ENCODE data around the gene PNPLA1. TPM values are rescaled to one million over a fixed set of nuclear protein-coding genes. Genes with fewer than 3 reads are reported as not detected.

The PNPLA1 gene
- total and polyA plus RNA-seq, 12 donors = 0.21 to 0.28 TPM; not detected in 10

DNA sequence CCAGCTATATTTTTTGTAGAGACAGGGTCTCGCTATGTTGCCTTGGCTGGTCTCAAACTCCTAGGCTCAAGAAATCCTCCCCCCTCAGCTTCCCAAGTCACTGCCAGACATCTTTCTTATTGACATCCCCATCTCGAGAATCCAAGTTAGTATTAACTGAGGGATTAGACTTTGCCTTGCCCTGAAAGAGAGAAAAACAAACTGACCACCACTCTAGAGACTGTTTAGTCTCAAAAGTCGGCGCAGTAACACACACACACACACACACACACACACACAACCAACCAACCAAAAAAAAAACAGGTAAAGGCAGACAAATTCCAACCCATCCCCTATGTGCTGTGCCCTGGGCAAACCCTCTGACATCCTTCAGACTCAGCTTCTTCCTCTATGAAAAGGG is 27.2 kb upstream of the PNPLA1 start:
- intact Hi-C loops (cut with DNase I) = no loop called here
- no peaks in the 10 kb centered on the region for H3K36me3 ChIP-seq
- peaks cover 0 to 5% (median 0%) of the 10 kb centered on the region in 7 donors for H3K27me3 ChIP-seq
- TF ChIP-seq, protein P1, sequence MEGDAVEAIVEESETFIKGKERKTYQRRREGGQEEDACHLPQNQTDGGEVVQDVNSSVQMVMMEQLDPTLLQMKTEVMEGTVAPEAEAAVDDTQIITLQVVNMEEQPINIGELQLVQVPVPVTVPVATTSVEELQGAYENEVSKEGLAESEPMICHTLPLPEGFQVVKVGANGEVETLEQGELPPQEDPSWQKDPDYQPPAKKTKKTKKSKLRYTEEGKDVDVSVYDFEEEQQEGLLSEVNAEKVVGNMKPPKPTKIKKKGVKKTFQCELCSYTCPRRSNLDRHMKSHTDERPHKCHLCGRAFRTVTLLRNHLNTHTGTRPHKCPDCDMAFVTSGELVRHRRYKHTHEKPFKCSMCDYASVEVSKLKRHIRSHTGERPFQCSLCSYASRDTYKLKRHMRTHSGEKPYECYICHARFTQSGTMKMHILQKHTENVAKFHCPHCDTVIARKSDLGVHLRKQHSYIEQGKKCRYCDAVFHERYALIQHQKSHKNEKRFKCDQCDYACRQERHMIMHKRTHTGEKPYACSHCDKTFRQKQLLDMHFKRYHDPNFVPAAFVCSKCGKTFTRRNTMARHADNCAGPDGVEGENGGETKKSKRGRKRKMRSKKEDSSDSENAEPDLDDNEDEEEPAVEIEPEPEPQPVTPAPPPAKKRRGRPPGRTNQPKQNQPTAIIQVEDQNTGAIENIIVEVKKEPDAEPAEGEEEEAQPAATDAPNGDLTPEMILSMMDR (IDR thresholded peaks at IDR 0.05) = no peak
- no peak overlapping the region for H3K27ac ChIP-seq
- DNase-seq (no peak), ATAC-seq (no peak)
- H3K4me3 ChIP-seq = no peak overlapping the region
- peaks cover 0 to 40% (median 0%) of the 10 kb centered on the region in 9 donors for H3K4me1 ChIP-seq
- no peaks in the 10 kb centered on the region for H3K9me3 ChIP-seq
- 88 to 90% methylated on average over 4 of the region's 4 CpGs for WGBS, 2 donors

DNA sequence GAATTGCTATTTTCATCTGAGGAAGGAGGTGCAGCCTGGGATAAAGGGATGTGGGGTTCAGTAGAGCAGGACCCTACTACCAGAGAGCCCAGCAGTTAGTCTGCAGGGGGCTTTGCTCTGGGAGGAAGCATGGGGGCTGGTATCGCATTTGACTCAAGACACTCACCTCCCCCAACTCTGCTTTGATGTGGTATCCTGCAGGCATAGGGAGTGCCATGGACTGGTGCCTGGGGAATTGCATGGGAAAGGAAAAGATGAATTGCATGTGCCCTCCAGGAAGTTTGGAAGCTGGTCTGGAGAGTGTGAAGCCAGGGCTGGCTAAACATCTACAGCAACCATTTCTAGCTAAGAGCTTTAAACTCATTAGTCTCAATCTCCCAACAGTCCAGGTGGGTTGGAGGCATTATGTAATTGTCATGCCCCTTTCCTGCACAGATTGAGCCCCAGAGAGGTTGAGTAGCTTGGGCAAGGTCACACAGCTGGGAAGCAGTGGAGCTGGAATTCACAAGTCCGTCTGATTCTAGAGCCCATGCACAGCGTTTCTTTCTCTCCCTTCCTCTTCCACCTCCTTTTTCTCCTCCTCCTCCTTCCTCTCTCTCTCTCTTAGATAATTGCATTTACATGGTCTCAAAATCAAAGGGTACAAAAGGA is 26.2 kb upstream of the PNPLA1 start:
- DNase-seq (no peak), ATAC-seq (no peak)
- Histone ChIP-seq H3K9me3 (no peaks in the 10 kb centered on the region), H3K27me3 (peaks cover 0 to 5% (median 0%) of the 10 kb centered on the region in 7 donors), H3K4me3 (no peak overlapping the region), H3K27ac (no peak overlapping the region), H3K36me3 (no peaks in the 10 kb centered on the region), H3K4me1 (peaks cover 0 to 51% (median 0%) of the 10 kb centered on the region in 9 donors)
- 68 to 69% methylated on average over 3 of the region's 3 CpGs for WGBS, 2 donors
- TF ChIP-seq, protein P1 (IDR thresholded peaks at IDR 0.05) = no peak
- intact Hi-C loops (cut with DNase I) = no loop called here

DNA sequence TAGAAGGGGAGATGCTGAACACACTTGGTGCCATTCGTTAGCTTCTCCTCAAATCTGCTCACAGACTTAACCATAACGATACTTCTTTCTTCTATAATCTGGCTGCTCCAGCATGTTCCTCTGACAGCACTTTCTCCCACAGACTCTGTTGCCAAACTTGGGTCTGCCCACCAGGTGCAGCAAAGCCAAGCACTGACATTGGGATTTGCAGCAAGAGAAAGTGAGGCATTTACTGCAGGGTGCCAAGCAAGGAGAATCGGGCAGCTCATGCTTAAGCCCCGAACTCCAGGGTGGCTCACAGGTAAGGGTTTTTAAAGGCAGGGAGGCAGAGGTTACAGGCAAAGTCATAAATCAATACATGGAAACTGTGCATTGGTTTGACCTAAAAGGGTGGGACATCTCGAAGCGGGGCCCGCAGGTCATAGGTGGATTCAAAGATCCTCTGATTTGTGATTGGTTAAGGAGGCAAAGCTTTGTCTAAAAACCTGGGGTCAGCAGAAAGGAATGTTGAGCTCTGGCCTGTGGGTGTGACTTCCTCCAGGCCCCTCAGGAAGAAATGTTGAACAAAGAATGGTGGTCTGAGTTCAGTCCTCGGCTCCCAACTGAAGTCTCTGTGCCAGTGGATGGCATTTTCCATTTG is 25.1 kb upstream of the PNPLA1 start:
- TF ChIP-seq, protein P1 (IDR thresholded peaks at IDR 0.05) = no peak
- no peak for ATAC-seq
- Histone ChIP-seq H3K27me3 (peaks cover 0 to 5% (median 0%) of the 10 kb centered on the region in 7 donors), H3K9me3 (no peaks in the 10 kb centered on the region), H3K27ac (no peak overlapping the region), H3K4me3 (no peak overlapping the region), H3K36me3 (no peaks in the 10 kb centered on the region), H3K4me1 (peaks cover 0 to 55% (median 0%) of the 10 kb centered on the region in 9 donors)
- no peak for DNase-seq
- 76 to 86% methylated on average over 8 of the region's 8 CpGs for WGBS, 2 donors
- intact Hi-C loops (cut with DNase I) = no loop called here

DNA sequence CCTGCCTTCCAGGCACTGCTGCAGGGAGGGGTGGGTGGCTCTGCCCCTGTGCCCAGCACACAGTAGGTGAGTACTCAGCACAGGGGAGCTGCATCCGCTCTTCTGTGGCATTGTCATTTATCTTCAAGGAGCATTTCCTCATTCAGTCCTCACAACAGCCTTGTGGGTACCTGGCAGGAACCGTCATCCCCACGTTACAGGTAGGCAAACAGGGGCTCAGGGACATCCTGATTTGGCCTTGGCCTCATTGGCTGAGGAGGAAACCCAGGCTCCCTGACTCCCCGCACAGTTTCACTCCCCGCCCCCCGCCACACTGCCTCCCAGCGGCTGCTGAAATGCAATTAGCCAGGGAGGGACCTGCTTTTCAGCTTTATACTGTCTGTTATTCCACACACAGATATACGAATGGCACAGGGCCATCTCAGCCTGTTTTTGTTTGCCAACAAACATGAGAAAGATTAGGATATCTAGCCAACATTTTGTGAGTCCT is 24.2 kb upstream of the PNPLA1 start:
- no peak for DNase-seq
- Histone ChIP-seq H3K4me3 (no peak overlapping the region), H3K36me3 (no peaks in the 10 kb centered on the region), H3K27me3 (peaks cover 0 to 5% (median 0%) of the 10 kb centered on the region in 7 donors), H3K9me3 (no peaks in the 10 kb centered on the region), H3K27ac (no peak overlapping the region), H3K4me1 (peaks cover 0 to 55% (median 0%) of the 10 kb centered on the region in 9 donors)
- intact Hi-C loops (cut with DNase I) = no loop called here
- ATAC-seq = peak in 1 of 8 donors; percentile 50
- WGBS, 2 donors = 81 to 86% methylated on average over 8 of the region's 8 CpGs
- TF ChIP-seq, protein P1 (IDR thresholded peaks at IDR 0.05) = no peak

Measured in heart right ventricle (tissue), 16 donors.